IgD-negative memory B cell (primary cell): ENCODE data around the gene CSPG4. TPM values are rescaled to one million over a fixed set of nuclear protein-coding genes. Genes with fewer than 3 reads are reported as not detected.
"Not testable (repeated sequence)": the region's sequence is repeated elsewhere in the genome, so short reads cannot be mapped to it uniquely, and the experiment has no call there.

ENCODE experiments used
- H3K27ac Mint-ChIP-seq, 3 donors: one replicate each; pipeline ENCODE4 v1.8.0; 2020 to 2022; ENCODE audit warnings: mild to moderate bottlenecking in 3 of 3, mixed read lengths in 3 of 3, moderate library complexity in 1 of 3
- H3K27me3 Mint-ChIP-seq: one replicate; pipeline ENCODE4 v1.8.0; 2021; ENCODE audit warnings: mixed read lengths
- H3K36me3 Mint-ChIP-seq: one replicate; pipeline ENCODE4 v1.8.0; 2020; ENCODE audit warnings: mild to moderate bottlenecking, mixed read lengths
- H3K4me1 Mint-ChIP-seq, 3 donors: one replicate each; pipeline ENCODE4 v1.8.0; 2020 to 2022; ENCODE audit warnings: mixed read lengths in 3 of 3, mild to moderate bottlenecking in 1 of 3
- H3K4me3 Mint-ChIP-seq, 4 donors: one replicate each; pipeline ENCODE4 v1.8.0; 2020 to 2022; ENCODE audit warnings: mild to moderate bottlenecking in 4 of 4, mixed read lengths in 4 of 4, moderate library complexity in 3 of 4
- H3K9me3 Mint-ChIP-seq, 3 donors: one replicate each; pipeline ENCODE4 v1.8.0; 2020 to 2021; ENCODE audit warnings: mixed read lengths in 3 of 3, mild to moderate bottlenecking in 1 of 3
- polyA plus RNA-seq: library from polyadenylated mRNA; unstranded; fragments of 300-500 nt; fragmentation: Illumina TruSeq; gene quantifications from one replicate; pipeline ENCODE4 v1.2.3, GENCODE V29; 2021

The CSPG4 gene
- polyA plus RNA-seq, 1 donor from 2014 or later = not detected

GRCh38 chr15:75695634-75696310 is 16.9 kb downstream of the CSPG4 start:
- Mint-ChIP-seq H3K27ac (peak overlapping the region in 2 of 3 donors; percentile 57 to 94), H3K36me3 (no peaks in the 10 kb centered on the region), H3K4me1 (peaks cover 31 to 42% (median 36%) of the 10 kb centered on the region in 3 donors), H3K4me3 (peak overlapping the region in 2 of 4 donors; percentile 90 to 94), H3K9me3 (no peaks in the 10 kb centered on the region), H3K27me3 (peaks cover 8% of the 10 kb centered on the region)

GRCh38 chr15:75695220-75695619 is 17.4 kb downstream of the CSPG4 start:
- Mint-ChIP-seq H3K9me3 (no peaks in the 10 kb centered on the region), H3K4me3 (peak overlapping the region in 2 of 4 donors; percentile 90 to 93), H3K27me3 (peaks cover 8% of the 10 kb centered on the region), H3K36me3 (no peaks in the 10 kb centered on the region), H3K27ac (peak overlapping the region in 2 of 3 donors; percentile 57 to 94), H3K4me1 (peaks cover 31 to 42% (median 34%) of the 10 kb centered on the region in 3 donors)

- Mint-ChIP-seq H3K4me3 (peak overlapping the region in 2 of 4 donors; percentile 82 to 90), H3K36me3 (no peaks in the 10 kb centered on the region), H3K27me3 (peaks cover 8% of the 10 kb centered on the region), H3K27ac (peak overlapping the region in 2 of 3 donors; percentile 57 to 94), H3K9me3 (no peaks in the 10 kb centered on the region), H3K4me1 (peaks cover 31 to 37% (median 34%) of the 10 kb centered on the region in 3 donors)
Measured at GRCh38 chr15:75694241-75695182, 18.1 kb downstream of the CSPG4 start.

GRCh38 chr15:75693501-75694240 is 19.0 kb downstream of the CSPG4 start:
- peaks cover 6% of the 10 kb centered on the region for H3K27me3 Mint-ChIP-seq
- peak overlapping the region in 2 of 4 donors; percentile 28 to 78 for H3K4me3 Mint-ChIP-seq
- no peak overlapping the region for H3K27ac Mint-ChIP-seq
- no peaks in the 10 kb centered on the region for H3K9me3 Mint-ChIP-seq
- no peaks in the 10 kb centered on the region for H3K36me3 Mint-ChIP-seq
- peaks cover 28 to 33% (median 31%) of the 10 kb centered on the region in 3 donors for H3K4me1 Mint-ChIP-seq

GRCh38 chr15:75693028-75693427 is 19.6 kb downstream of the CSPG4 start:
- not testable (repeated sequence) for H3K27ac Mint-ChIP-seq, H3K27me3 Mint-ChIP-seq, H3K9me3 Mint-ChIP-seq, H3K36me3 Mint-ChIP-seq
- peaks cover 28 to 33% (median 31%) of the 10 kb centered on the region in 3 donors for H3K4me1 Mint-ChIP-seq
- peak overlapping the region in 1 of 4 donors; percentile 52 for H3K4me3 Mint-ChIP-seq

DNA sequence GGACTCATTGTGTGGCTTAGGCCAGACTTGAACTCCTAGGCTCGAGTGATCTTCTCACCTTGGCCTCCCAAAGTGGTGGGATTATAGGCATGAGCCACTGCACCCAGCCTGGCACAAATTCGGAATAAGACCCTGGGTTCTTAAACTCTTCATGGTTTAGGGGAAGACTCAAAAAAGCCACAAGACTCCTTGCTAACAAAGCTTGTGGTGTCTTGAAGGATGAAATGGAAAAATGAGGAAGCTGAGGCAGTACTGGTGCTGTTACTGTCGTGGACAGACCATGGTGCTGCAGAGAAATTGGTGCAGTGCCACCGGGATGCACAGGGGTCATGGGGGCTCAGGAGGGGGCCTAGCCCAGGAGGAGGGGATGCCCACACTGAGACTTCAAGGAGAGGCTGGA is 20.3 kb downstream of the CSPG4 start:
- H3K36me3 Mint-ChIP-seq, H3K27me3 Mint-ChIP-seq, H3K9me3 Mint-ChIP-seq, H3K4me3 Mint-ChIP-seq: not testable (repeated sequence)
- H3K27ac Mint-ChIP-seq = peak overlapping the region in 2 of 3 donors; percentile 36 to 52
- peaks cover 26 to 31% (median 30%) of the 10 kb centered on the region in 3 donors for H3K4me1 Mint-ChIP-seq

DNA sequence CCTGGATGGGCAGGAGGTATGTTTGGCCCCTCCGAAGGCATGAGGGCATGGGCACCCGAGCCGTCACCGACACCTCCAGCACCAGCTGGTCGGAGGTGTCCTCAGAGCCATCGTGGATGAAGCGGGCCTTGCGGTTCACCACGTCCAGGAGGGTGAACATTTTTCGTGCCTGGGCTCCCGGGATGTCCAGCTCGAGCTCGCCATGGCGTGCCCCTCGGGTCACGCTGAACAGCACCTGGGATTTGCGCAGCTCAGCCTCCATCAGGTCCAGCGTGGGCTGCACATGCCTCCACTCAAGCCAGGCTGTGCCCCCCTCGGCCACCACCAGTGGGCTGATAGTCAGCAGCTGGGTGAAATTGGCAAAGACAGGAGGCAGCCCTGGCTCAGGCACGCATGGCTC is 23.2 kb downstream of the CSPG4 start:
- H3K27ac Mint-ChIP-seq, H3K4me3 Mint-ChIP-seq, H3K36me3 Mint-ChIP-seq, H3K9me3 Mint-ChIP-seq, H3K27me3 Mint-ChIP-seq: not testable (repeated sequence)
- peaks cover 9 to 13% (median 10%) of the 10 kb centered on the region in 3 donors for H3K4me1 Mint-ChIP-seq

- H3K27me3 Mint-ChIP-seq = peaks cover 3% of the 10 kb centered on the region
- no peak overlapping the region for H3K27ac Mint-ChIP-seq
- H3K4me1 Mint-ChIP-seq = peaks cover 6 to 8% (median 6%) of the 10 kb centered on the region in 3 donors
- H3K9me3 Mint-ChIP-seq = no peaks in the 10 kb centered on the region
- H3K4me3 Mint-ChIP-seq = no peak overlapping the region
- no peaks in the 10 kb centered on the region for H3K36me3 Mint-ChIP-seq
Measured at GRCh38 chr15:75688831-75689230, 23.8 kb downstream of the CSPG4 start.

- Mint-ChIP-seq H3K27me3 (peaks cover 3% of the 10 kb centered on the region), H3K9me3 (no peaks in the 10 kb centered on the region), H3K27ac (peak overlapping the region in 1 of 3 donors; percentile 67), H3K4me1 (peaks cover 5 to 7% (median 6%) of the 10 kb centered on the region in 3 donors), H3K36me3 (no peaks in the 10 kb centered on the region), H3K4me3 (no peak overlapping the region)
Measured at GRCh38 chr15:75688278-75688557, 24.4 kb downstream of the CSPG4 start.

DNA sequence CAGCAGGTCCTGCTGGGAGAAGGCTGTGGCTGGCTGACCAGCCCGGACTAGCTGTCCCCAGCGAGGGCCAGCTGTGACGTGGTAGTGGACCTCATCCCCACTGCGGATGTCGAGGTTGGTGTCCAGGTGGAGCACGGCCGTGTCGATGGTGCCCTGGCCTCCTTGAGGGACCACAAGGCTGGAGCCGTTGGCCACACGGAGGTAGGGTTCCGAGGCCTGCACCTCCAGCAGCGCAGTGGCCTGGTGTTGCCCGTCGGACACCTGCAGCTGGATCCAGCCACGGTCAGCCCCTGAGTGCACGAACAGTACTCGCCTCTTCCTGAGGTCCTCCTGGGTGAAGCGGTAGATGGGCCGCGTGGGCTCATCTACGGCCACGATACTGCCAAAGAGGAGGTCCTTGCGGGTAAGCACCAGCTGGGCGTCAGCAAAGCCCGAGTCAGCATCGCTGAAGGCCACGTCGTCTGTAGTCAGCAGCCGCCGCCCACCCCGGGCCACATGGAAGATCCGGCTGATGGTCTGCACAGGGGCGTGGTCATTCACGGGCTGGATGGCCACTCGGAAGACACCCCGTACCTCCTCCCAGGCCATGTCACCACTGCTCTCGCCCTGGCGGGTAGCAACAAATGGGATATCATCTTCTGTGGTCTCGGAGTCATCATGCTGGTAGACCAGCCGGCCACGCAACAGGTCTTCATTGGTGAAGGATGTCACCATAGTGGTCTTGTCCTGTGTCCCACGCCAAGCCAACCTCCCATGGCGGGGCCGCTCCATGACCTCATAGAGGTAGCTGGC is 25.0 kb downstream of the CSPG4 start:
- Mint-ChIP-seq H3K27ac (peak overlapping the region in 1 of 3 donors; percentile 67), H3K4me1 (peaks cover 4 to 6% (median 6%) of the 10 kb centered on the region in 3 donors), H3K9me3 (no peaks in the 10 kb centered on the region), H3K36me3 (no peaks in the 10 kb centered on the region), H3K27me3 (peaks cover 3% of the 10 kb centered on the region), H3K4me3 (no peak overlapping the region)

DNA sequence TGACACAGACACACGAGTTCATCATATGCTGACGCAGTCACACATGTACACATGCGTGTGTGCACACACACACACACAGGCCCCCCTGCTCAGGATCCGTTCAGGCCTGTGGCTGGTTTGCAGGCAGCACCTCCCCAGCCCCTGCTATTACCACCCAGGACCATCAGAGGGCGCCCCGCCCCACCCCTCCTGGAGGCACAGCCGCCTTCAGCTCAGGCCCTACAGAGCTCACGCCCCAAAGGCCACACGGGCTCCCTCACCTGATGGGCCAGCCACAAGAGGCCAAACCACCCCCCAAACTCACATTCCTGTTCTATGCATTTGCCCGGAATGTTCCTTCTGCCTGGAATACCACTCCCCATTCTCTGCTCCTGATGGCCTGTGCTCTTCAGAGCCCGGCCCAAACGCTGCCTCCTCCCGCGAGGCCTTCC is 26.4 kb downstream of the CSPG4 start:
- H3K4me3 Mint-ChIP-seq, H3K27me3 Mint-ChIP-seq, H3K27ac Mint-ChIP-seq, H3K36me3 Mint-ChIP-seq, H3K9me3 Mint-ChIP-seq, H3K4me1 Mint-ChIP-seq: not testable (repeated sequence)

- H3K27me3 Mint-ChIP-seq = no peaks in the 10 kb centered on the region
Measured at GRCh38 chr15:75685195-75685594, 27.5 kb downstream of the CSPG4 start.

DNA sequence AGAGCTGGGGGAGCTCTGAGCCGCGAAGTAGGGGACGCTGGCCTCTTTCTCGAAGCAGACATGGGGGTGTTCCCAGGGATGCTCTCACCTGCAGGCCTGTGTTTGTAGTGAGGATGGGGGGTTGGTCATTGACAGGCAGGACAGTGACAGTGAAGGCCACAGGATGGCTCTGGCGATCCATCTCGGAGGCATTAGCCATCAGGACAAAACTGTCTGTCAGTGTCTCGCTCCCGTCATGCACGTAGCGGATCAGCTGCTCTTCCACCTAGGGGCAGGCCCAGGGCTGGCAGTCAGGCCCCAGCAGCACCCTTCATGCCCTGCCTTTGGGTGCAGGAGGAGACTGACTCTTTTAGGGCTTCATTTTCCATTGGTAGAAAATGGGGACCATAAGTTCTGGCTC is 28.0 kb downstream of the CSPG4 start:
- Mint-ChIP-seq H3K36me3 (no peaks in the 10 kb centered on the region), H3K4me1 (peaks cover 0 to 1% (median 0%) of the 10 kb centered on the region in 3 donors), H3K9me3 (no peaks in the 10 kb centered on the region), H3K27me3 (no peaks in the 10 kb centered on the region), H3K27ac (no peak overlapping the region), H3K4me3 (no peak overlapping the region)

More at GRCh38 chr15:75685195-75685594, 27.5 kb downstream of the CSPG4 start:
- Mint-ChIP-seq H3K4me3 (no peak overlapping the region), H3K4me1 (peaks cover 0 to 1% (median 0%) of the 10 kb centered on the region in 3 donors), H3K27ac (no peak overlapping the region), H3K36me3 (no peaks in the 10 kb centered on the region), H3K9me3 (no peaks in the 10 kb centered on the region)

DNA sequence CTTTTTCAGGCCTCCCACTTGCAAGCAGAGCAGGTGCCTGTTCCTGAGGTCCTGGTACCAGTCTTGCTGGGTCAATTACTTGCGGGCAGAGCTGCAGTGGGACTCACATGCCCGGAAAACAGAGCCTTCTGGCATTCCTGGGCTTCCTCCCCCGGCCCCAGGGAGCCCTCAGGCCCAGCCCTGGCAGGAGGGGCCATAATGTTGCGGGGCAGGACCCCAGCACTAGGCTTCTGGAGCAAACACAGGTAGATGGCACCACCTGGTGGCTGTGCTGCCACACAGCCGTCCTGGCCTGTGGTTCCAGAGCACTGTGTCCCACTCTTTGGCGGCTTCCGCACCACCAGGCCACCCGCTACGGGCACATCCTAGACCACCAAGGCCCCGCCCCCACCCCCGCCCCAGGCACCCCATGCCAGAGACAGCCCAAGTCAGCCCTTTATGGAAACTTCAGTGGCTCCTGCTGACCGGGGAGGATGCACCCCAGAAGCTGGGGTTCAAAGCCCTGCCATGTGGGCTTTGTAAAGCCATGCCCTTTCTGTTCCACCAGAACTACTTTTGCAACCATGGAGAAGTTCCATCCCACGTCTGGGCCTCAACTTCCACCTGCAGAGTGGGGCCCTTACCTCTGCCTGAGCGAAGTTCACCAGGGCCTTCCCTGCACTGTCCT is 28.9 kb downstream of the CSPG4 start:
- not testable (repeated sequence) for H3K9me3 Mint-ChIP-seq, H3K36me3 Mint-ChIP-seq, H3K4me3 Mint-ChIP-seq, H3K27me3 Mint-ChIP-seq, H3K4me1 Mint-ChIP-seq, H3K27ac Mint-ChIP-seq
